Skin of body (tissue), 2 donors: ENCODE results near the gene EMX2. TPM values are rescaled to one million over a fixed set of nuclear protein-coding genes. Genes with fewer than 3 reads are reported as not detected.

Source experiments
- DNase-seq: peaks from one replicate; lab custom pipeline; 2025; lab: John Stamatoyannopoulos, UW
- total RNA-seq: library from RNA; depleted of rRNA; stranded (reverse); fragments of >200 nt; gene quantifications from one replicate; pipeline ENCODE4 v1.2.3, GENCODE V29; 2014

EMX2 gene
- total RNA-seq, 1 donor from 2014 or later: 5.5 TPM

- no peak for DNase-seq
These were observed 1.6 kb downstream of the EMX2 start for GRCh38 chr10:117544004-117544701.

GRCh38 chr10:117544711-117545140 is 2.2 kb downstream of the EMX2 start:
- no peak for DNase-seq

- no peak for DNase-seq
These were observed 2.8 kb downstream of the EMX2 start for GRCh38 chr10:117545141-117546019.

- DNase-seq: no peak
These were observed 3.6 kb downstream of the EMX2 start for GRCh38 chr10:117546020-117546580.

GRCh38 chr10:117546581-117547015 is 4.1 kb downstream of the EMX2 start:
- DNase-seq: no peak

- no peak for DNase-seq
These were observed 4.6 kb downstream of the EMX2 start for GRCh38 chr10:117547016-117547715.

- no peak for DNase-seq
These were observed 5.4 kb downstream of the EMX2 start for GRCh38 chr10:117547716-117548668.

- DNase-seq: peak; percentile 26
These were observed 6.6 kb downstream of the EMX2 start for GRCh38 chr10:117549100-117549585.

- no peak for DNase-seq
These were observed 7.5 kb downstream of the EMX2 start for GRCh38 chr10:117550076-117550475.

GRCh38 chr10:117550599-117551329 is 8.2 kb downstream of the EMX2 start:
- DNase-seq: no peak

- DNase-seq: no peak
These were observed 9.0 kb downstream of the EMX2 start for GRCh38 chr10:117551330-117552155.

GRCh38 chr10:117552156-117552631 is 9.6 kb downstream of the EMX2 start:
- DNase-seq: peak; percentile 82

- peak; percentile 82 for DNase-seq
These were observed 10.2 kb downstream of the EMX2 start for GRCh38 chr10:117552701-117553141.

- DNase-seq: no peak
These were observed 10.7 kb downstream of the EMX2 start for GRCh38 chr10:117553142-117553814.

- no peak for DNase-seq
These were observed 11.2 kb downstream of the EMX2 start for GRCh38 chr10:117553815-117554172.

GRCh38 chr10:117554241-117554814 is 11.8 kb downstream of the EMX2 start:
- DNase-seq: no peak

GRCh38 chr10:117555017-117555416 is 12.5 kb downstream of the EMX2 start:
- DNase-seq: no peak

GRCh38 chr10:117555863-117556262 is 13.3 kb downstream of the EMX2 start:
- DNase-seq: no peak
